HG02588 (cell line): ENCODE measurements around the gene CLDN16.

ENCODE experiments used
- ATAC-seq: cut with Tn5 transposase; IDR thresholded peaks from one replicate; pipeline ENCODE4 v1.9.1; 2021; ENCODE audit warnings: mild to moderate bottlenecking, moderate library complexity; ENCODE audit not compliant: unreplicated experiment

The CLDN16 gene

GRCh38 chr3:190433626-190434025 lies 45.7 kb downstream of the CLDN16 start:
- ATAC-seq = no peak

- ATAC-seq = no peak
These were observed 47.7 kb downstream of the CLDN16 start for GRCh38 chr3:190435618-190436017.

GRCh38 chr3:190436331-190436730 lies 48.4 kb downstream of the CLDN16 start:
- ATAC-seq = no peak

GRCh38 chr3:190442240-190442639 lies 54.3 kb downstream of the CLDN16 start:
- no peak for ATAC-seq

- no peak for ATAC-seq
These were observed 55.3 kb downstream of the CLDN16 start for GRCh38 chr3:190443257-190443656.

- ATAC-seq = no peak
These were observed 56.0 kb downstream of the CLDN16 start for GRCh38 chr3:190444006-190444405.

- no peak for ATAC-seq
These were observed 56.7 kb downstream of the CLDN16 start for GRCh38 chr3:190444576-190445145.

- ATAC-seq = no peak
These were observed 58.8 kb downstream of the CLDN16 start for GRCh38 chr3:190446573-190447279.

- ATAC-seq = no peak
These were observed 60.3 kb downstream of the CLDN16 start for GRCh38 chr3:190448256-190448655.

GRCh38 chr3:190449801-190450200 lies 61.8 kb downstream of the CLDN16 start, which contains the start of gene TMEM207:
TSS of gene TMEM207 (minus strand) at chr3:190449901. CDS start at chr3:190449809, 92 bp downstream.
- no peak for ATAC-seq

GRCh38 chr3:190455828-190456227 lies 67.9 kb downstream of the CLDN16 start:
- ATAC-seq = no peak

GRCh38 chr3:190456770-190457169 lies 68.8 kb downstream of the CLDN16 start:
- ATAC-seq = no peak

- ATAC-seq = no peak
These were observed 70.1 kb downstream of the CLDN16 start for GRCh38 chr3:190458040-190458439.
